Lower lobe of right lung (tissue), 2 donors: ENCODE data around the gene SOX1. TPM values are rescaled to one million over a fixed set of nuclear protein-coding genes. Genes with fewer than 3 reads are reported as not detected.

Experiments used
- ATAC-seq, 2 donors: fragments of 200-7000 bp; cut with Tn5 transposase; one replicate each; pipeline ENCODE4 v1.9.1; 2020 to 2022; ENCODE audit warnings: mild to moderate bottlenecking in 2 of 2, moderate library complexity in 2 of 2
- DNase-seq: peaks from one replicate; pipeline ENCODE4 v3.0.0-alpha.2; 2020
- H3K27ac ChIP-seq: fragments of 200-600 bp; one replicate; pipeline ENCODE4 v1.8.0; 2022
- H3K27me3 ChIP-seq: fragments of 200-600 bp; one replicate; pipeline ENCODE4 v1.8.0; 2022; ENCODE audit warnings: low read depth
- H3K36me3 ChIP-seq: fragments of 200-600 bp; one replicate; pipeline ENCODE4 v1.8.0; 2022; ENCODE audit warnings: mild to moderate bottlenecking
- H3K4me1 ChIP-seq: fragments of 200-600 bp; one replicate; pipeline ENCODE4 v1.8.0; 2022
- H3K4me3 ChIP-seq: fragments of 200-600 bp; one replicate; pipeline ENCODE4 v1.8.0; 2022; ENCODE audit warnings: mild to moderate bottlenecking
- H3K9me3 ChIP-seq: fragments of 200-600 bp; one replicate; pipeline ENCODE4 v1.8.0; 2022
- CTCF ChIP-seq: fragments of 200-600 bp; IDR thresholded peaks from one replicate; pipeline ENCODE4 v1.8.0; 2022; ENCODE audit warnings: antibody characterized with exemption, mild to moderate bottlenecking
- intact Hi-C: fragments of 100-400 bp; cut with DNase I; formaldehyde crosslinking; loops from one replicate; pipeline ENCODE4 v1.11.0; 2022
- total RNA-seq: library from RNA; stranded (reverse); fragmentation: NEBNext Ultra II Directional; extraction: Animal tissue kit (Norgen Biotek cat#: 25700); gene quantifications from one replicate; pipeline ENCODE4 v1.2.1, GENCODE V29; 2021
- donor health status: DM: no; HTN: yes; CAD: no; lungs with severe emphysema.

Gene SOX1
- total RNA-seq, 1 donor from 2014 or later, result not detected

- Histone ChIP-seq H3K4me3 (no peak overlapping the region), H3K4me1 (peaks cover 3% of the 10 kb centered on the region), H3K9me3 (no peaks in the 10 kb centered on the region), H3K27me3 (peaks cover 85% of the 10 kb centered on the region), H3K36me3 (no peaks in the 10 kb centered on the region), H3K27ac (no peak overlapping the region)
- ATAC-seq (no peak), DNase-seq (no peak)
- no peak for TF ChIP-seq CTCF
- intact Hi-C loops, result no loop called here
Measured at GRCh38 chr13:112069845-112070251, 2.9 kb downstream of the SOX1 start.

GRCh38 chr13:112071102-112071722 lies 4.3 kb downstream of the SOX1 start:
- TF ChIP-seq CTCF, result no peak
- DNase-seq (no peak), ATAC-seq (no peak)
- peaks cover 3% of the 10 kb centered on the region for H3K4me1 ChIP-seq
- H3K4me3 ChIP-seq, result no peak overlapping the region
- no peaks in the 10 kb centered on the region for H3K9me3 ChIP-seq
- H3K27me3 ChIP-seq, result peaks cover 85% of the 10 kb centered on the region
- intact Hi-C loops, result no loop called here
- no peak overlapping the region for H3K27ac ChIP-seq
- no peaks in the 10 kb centered on the region for H3K36me3 ChIP-seq

DNA sequence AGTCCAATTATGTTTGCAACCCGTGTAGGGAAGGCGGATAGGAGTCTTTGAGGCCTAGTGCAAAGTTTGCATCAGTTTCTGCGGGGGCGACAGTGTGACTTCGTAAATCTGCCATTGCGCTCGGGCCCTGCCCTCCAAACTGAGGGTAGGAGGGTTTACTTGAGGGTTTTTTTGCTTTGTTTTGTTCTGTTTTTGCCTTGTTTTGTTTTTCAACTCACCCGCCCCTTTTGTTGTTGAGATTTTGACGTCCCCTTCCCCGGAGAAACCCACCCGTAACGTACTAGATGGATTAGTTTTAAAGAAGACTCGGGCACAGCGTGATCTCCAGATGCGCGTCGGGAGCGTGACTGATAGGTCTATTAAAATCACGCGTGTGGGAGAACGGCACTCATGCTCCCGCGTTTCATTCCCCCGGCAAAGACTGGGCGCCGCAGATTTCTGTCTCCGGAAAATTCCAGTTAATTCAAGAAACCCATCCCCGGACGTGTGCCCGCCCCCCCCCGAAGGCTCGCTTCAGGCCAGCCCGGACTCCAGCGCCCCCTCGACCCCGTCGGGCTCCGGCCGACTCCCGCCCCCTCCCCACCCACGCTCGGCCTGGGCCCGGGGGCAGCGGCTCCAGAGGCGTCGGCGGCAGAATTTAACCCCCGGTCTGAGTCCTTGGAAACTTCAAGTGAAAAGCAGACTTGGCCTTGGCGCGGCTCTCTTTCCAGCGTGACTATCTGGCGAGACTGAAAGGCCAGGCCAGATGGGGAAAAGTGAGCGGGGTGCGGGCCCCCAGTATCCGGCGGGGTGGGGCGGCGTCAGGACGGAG lies 5.0 kb downstream of the SOX1 start:
- DNase-seq (no peak), ATAC-seq (no peak)
- Histone ChIP-seq H3K9me3 (no peaks in the 10 kb centered on the region), H3K4me3 (no peak overlapping the region), H3K36me3 (no peaks in the 10 kb centered on the region), H3K4me1 (peaks cover 3% of the 10 kb centered on the region), H3K27me3 (peaks cover 89% of the 10 kb centered on the region), H3K27ac (no peak overlapping the region)
- intact Hi-C loops, result no loop called here
- no peak for TF ChIP-seq CTCF

DNA sequence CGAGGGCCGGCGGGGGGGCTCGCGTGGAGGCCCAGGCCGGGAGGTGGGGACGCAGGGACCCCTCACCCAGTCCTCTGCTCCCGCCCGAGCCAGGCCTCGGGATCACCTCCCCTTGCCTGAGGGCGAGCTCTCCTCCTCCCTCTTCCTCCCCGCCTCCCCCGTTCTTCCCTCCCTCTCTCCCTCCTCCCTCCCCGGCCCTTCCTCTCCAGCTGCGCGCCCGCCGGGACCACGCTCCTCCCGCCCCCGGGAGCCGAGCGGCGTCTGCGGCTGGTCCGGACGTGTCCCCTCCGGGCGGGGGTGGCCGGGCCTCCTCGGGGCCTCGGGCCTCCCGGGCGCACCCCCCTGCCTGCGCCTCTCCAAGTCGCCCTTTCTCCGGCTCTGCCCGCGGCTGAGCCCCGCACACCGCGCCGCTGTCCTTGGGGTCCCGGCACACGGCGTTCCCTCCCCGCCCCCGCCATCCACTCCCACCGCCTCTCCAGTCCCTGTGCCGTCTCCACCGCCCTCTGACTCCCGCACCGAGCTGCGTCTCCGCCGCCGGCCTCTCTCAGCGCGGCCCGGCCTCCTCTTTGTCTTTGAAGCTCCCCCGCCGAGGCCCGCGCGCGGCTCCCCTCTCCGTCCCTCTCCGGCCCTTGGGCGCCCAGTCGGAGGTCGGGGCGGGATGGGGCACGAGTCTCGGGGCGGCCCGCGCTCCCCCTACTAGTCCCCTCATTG lies 5.7 kb downstream of the SOX1 start:
- Histone ChIP-seq H3K36me3 (no peaks in the 10 kb centered on the region), H3K9me3 (no peaks in the 10 kb centered on the region), H3K27ac (no peak overlapping the region), H3K4me1 (peaks cover 3% of the 10 kb centered on the region), H3K4me3 (no peak overlapping the region), H3K27me3 (peaks cover 91% of the 10 kb centered on the region)
- ATAC-seq (peak in 1 of 2 donors; percentile 27), DNase-seq (no peak)
- intact Hi-C loops, result no loop called here
- TF ChIP-seq CTCF, result no peak

- Histone ChIP-seq H3K4me1 (peaks cover 3% of the 10 kb centered on the region), H3K27me3 (peaks cover 99% of the 10 kb centered on the region), H3K9me3 (no peaks in the 10 kb centered on the region), H3K4me3 (no peak overlapping the region), H3K36me3 (no peaks in the 10 kb centered on the region), H3K27ac (no peak overlapping the region)
- ATAC-seq (peak; percentile 21 to 31), DNase-seq (no peak)
- intact Hi-C loops, result no loop called here
- TF ChIP-seq CTCF, result no peak
Measured at GRCh38 chr13:112073245-112074138, 6.5 kb downstream of the SOX1 start.
